IPS DF 6.9 (cell line): ENCODE measurements around the gene ZNF483.
"Not testable (repeated sequence)": the region's sequence is repeated elsewhere in the genome, so short reads cannot be mapped to it uniquely, and the experiment has no call there.

Experiments used
- DNase-seq: peaks from one replicate; pipeline ENCODE4 v3.0.0-alpha.2; 2013; ENCODE audit warnings: low read depth, low spot score
- H3K27ac ChIP-seq: one replicate; pipeline ENCODE4 v1.5.1; 2013; ENCODE audit warnings: low read length, control low read depth
- H3K27me3 ChIP-seq: 2 replicates; pipeline ENCODE4 v1.6.1; 2013; ENCODE audit warnings: mild to moderate bottlenecking, low read length; ENCODE audit not compliant: control insufficient read depth, insufficient read depth
- H3K36me3 ChIP-seq: 2 replicates; pipeline ENCODE4 v1.6.1; 2013; ENCODE audit warnings: low read length; ENCODE audit not compliant: control insufficient read depth, insufficient read depth
- H3K4me1 ChIP-seq: 2 replicates; pipeline ENCODE4 v1.6.1; 2013; ENCODE audit warnings: low read length; ENCODE audit not compliant: control insufficient read depth, insufficient read depth
- H3K4me3 ChIP-seq: 2 replicates; pipeline ENCODE4 v1.5.1; 2013; ENCODE audit warnings: mild to moderate bottlenecking, low read length
- H3K9me3 ChIP-seq: 2 replicates; pipeline ENCODE4 v1.6.1; 2013; ENCODE audit warnings: low read length, inconsistent platforms; ENCODE audit not compliant: control insufficient read depth, insufficient read depth
- WGBS: extraction: QIAGEN DNeasy Blood & Tissue Kit; methylation state at CpG from one replicate; pipeline ENCODE4 v1.1.7; 2013; ENCODE audit warnings: mixed read lengths, missing lambda C conversion rate; ENCODE audit not compliant: insufficient read length, insufficient coverage; 5-methylcytosine and 5-hydroxymethylcytosine counted together

Gene ZNF483

DNA sequence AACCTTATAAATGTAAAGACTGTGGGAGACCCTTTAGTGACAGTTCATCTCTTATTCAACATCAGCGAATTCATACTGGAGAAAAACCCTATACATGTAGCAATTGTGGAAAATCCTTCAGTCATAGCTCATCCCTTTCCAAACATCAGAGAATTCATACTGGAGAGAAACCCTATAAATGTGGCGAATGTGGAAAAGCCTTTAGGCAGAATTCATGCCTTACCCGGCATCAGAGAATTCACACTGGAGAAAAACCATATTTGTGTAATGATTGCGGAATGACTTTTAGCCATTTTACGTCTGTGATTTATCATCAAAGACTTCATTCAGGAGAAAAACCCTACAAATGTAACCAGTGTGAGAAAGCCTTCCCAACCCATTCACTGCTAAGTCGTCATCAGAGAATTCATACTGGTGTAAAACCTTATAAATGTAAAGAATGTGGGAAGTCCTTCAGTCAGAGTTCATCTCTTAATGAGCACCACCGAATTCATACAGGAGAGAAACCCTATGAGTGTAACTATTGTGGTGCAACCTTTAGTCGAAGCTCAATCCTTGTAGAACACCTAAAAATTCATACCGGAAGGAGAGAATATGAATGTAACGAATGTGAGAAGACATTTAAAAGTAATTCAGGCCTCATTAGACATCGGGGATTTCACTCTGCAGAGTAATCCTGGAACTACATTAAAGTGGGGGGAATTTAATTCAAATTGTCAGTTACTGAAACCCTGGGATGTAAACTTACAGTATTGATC lies 17.7 kb downstream of the ZNF483 start:
- no CpG with 5 or more reads among the region's 11 CpGs for WGBS
- Histone ChIP-seq H3K27me3 (no peaks in the 10 kb centered on the region), H3K27ac (no peak overlapping the region), H3K9me3 (peaks cover 24% of the 10 kb centered on the region), H3K36me3 (peaks cover 36% of the 10 kb centered on the region; the same call in 1 of the 2 replicates), H3K4me3 (no peak overlapping the region), H3K4me1 (no peaks in the 10 kb centered on the region)
- no peak for DNase-seq

- Histone ChIP-seq H3K36me3 (peaks cover 16% of the 10 kb centered on the region; the same call in 1 of the 2 replicates), H3K9me3 (peaks cover 5% of the 10 kb centered on the region)
- no CpG with 5 or more reads among the region's 2 CpGs for WGBS
These were observed 23.6 kb downstream of the ZNF483 start for GRCh38 chr9:111548623-111549022.

DNA sequence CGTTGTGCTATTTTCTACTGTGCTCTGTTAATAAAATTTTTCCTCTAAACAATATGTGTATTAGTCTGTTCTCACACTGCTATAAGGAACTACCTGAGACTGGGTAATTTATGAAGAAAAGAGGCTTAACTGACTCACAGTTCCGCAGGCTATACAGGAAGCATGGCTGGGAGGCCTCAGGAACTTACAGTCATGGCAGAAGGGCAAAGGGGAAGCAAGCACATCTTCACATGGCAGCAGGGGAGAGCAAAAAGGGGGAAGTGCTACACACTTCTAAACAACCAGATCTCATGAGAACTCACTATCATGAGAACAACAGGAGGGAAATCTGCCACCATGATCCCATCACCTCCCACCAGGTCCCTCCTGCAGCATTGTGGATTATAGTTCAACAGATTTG lies 30.4 kb downstream of the ZNF483 start:
- not testable (repeated sequence) for H3K9me3 ChIP-seq, DNase-seq, H3K4me1 ChIP-seq, H3K27ac ChIP-seq, H3K27me3 ChIP-seq, H3K4me3 ChIP-seq, H3K36me3 ChIP-seq
- no CpG with 5 or more reads among the region's 2 CpGs for WGBS

More at GRCh38 chr9:111548623-111549022, 23.6 kb downstream of the ZNF483 start:
- H3K4me1 ChIP-seq = no peaks in the 10 kb centered on the region
- H3K27me3 ChIP-seq = no peaks in the 10 kb centered on the region
- DNase-seq = no peak
- no peak overlapping the region for H3K27ac ChIP-seq
- no peak overlapping the region for H3K4me3 ChIP-seq

- Histone ChIP-seq H3K9me3 (peaks cover 3% of the 10 kb centered on the region; the same call in 1 of the 2 replicates), H3K27me3 (no peaks in the 10 kb centered on the region), H3K4me3 (no peak overlapping the region), H3K4me1 (no peaks in the 10 kb centered on the region), H3K27ac (no peak overlapping the region), H3K36me3 (peaks cover 3% of the 10 kb centered on the region; the same call in 1 of the 2 replicates)
- no CpG with 5 or more reads among the region's 7 CpGs for WGBS
- no peak for DNase-seq
These were observed 34.1 kb downstream of the ZNF483 start for GRCh38 chr9:111559000-111559610.

GRCh38 chr9:111561165-111561719 lies 36.3 kb downstream of the ZNF483 start:
- Histone ChIP-seq H3K27me3 (no peaks in the 10 kb centered on the region), H3K36me3 (peaks cover under 1% of the 10 kb centered on the region; the same call in 1 of the 2 replicates), H3K4me1 (no peaks in the 10 kb centered on the region), H3K27ac (no peak overlapping the region), H3K9me3 (peaks cover under 1% of the 10 kb centered on the region; the same call in 1 of the 2 replicates), H3K4me3 (no peak overlapping the region)
- DNase-seq = no peak

DNA sequence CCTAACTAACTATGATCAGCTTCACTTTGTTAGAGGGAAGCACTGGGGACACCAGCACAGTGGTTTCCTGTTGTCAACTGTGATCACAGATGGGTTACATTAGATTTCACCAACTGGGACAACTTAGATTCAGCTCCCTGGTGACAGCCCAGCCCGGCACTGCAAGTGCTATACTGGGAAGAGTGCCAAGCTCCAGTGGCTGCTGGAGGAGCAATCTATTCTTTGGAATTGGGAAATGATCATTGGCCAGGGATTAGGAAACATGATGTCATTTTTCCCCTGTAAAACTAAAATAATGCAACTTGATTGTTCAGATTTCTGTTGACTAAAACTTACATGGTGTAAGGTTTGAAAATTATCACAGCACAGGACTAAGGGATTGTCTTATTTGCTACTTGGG lies 41.3 kb downstream of the ZNF483 start:
- H3K4me3 ChIP-seq = no peak overlapping the region
- no peak overlapping the region for H3K27ac ChIP-seq
- H3K27me3 ChIP-seq = no peaks in the 10 kb centered on the region
- peaks cover 12% of the 10 kb centered on the region for H3K36me3 ChIP-seq
- no peaks in the 10 kb centered on the region for H3K4me1 ChIP-seq
- no peak for DNase-seq
- WGBS = no CpG with 5 or more reads among the region's 1 CpG
- 0 out of 2 replicates have a peak, but pooled peaks cover 1% of the 10 kb centered on the region for H3K9me3 ChIP-seq

GRCh38 chr9:111568127-111568526 lies 43.1 kb downstream of the ZNF483 start:
- not testable (repeated sequence) for H3K4me3 ChIP-seq, H3K27me3 ChIP-seq, H3K27ac ChIP-seq, H3K4me1 ChIP-seq, H3K9me3 ChIP-seq, DNase-seq
- no CpG with 5 or more reads among the region's 4 CpGs for WGBS
- peaks cover 17% of the 10 kb centered on the region for H3K36me3 ChIP-seq

- Histone ChIP-seq H3K4me3 (no peak overlapping the region), H3K27me3 (no peaks in the 10 kb centered on the region), H3K4me1 (no peaks in the 10 kb centered on the region), H3K36me3 (peaks cover 17% of the 10 kb centered on the region), H3K27ac (no peak overlapping the region), H3K9me3 (0 out of 2 replicates have a peak, but pooled peaks cover 1% of the 10 kb centered on the region)
- DNase-seq = no peak
- no CpG with 5 or more reads among the region's 4 CpGs for WGBS
These were observed 48.1 kb downstream of the ZNF483 start for GRCh38 chr9:111572950-111573604.

- WGBS = no CpG with 5 or more reads among the region's 3 CpGs
- Histone ChIP-seq H3K4me1 (no peaks in the 10 kb centered on the region), H3K27ac (no peak overlapping the region)
These were observed 57.9 kb downstream of the ZNF483 start for GRCh38 chr9:111582888-111583287.

DNA sequence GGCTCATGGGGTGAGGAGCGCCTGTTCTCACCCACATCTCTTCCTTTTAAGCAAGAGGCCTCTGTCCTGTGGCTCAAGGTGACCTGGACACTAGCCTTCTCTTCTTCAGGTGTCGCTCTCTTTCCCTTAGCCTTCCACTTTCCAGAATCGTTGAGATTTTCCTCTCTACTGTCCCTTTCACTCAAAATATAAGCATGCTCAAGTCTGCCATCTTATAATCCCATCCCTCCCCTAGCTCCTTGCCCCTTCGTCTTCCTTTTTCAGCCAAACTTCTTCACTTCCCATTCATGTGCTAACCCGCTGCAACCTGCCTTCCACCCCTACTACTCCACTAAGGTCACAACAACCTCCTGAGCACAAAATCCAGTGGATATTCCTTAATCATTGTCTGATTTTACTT lies 61.4 kb downstream of the ZNF483 start:
- WGBS = no CpG with 5 or more reads among the region's 5 CpGs
- H3K4me3 ChIP-seq = no peak overlapping the region
- H3K27me3 ChIP-seq = no peaks in the 10 kb centered on the region
- H3K4me1 ChIP-seq = no peaks in the 10 kb centered on the region
- H3K9me3 ChIP-seq = no peaks in the 10 kb centered on the region
- no peak for DNase-seq
- peaks cover 8% of the 10 kb centered on the region; the same call in 1 of the 2 replicates for H3K36me3 ChIP-seq
- H3K27ac ChIP-seq = no peak overlapping the region

More at GRCh38 chr9:111582888-111583287, 57.9 kb downstream of the ZNF483 start:
- Histone ChIP-seq H3K27me3 (no peaks in the 10 kb centered on the region), H3K4me3 (no peak overlapping the region), H3K9me3 (no peaks in the 10 kb centered on the region), H3K36me3 (peaks cover 12% of the 10 kb centered on the region; the same call in 1 of the 2 replicates)
- no peak for DNase-seq
